SK-N-MC (cell line): Measurements from ENCODE around the gene PPP2R3B.

Experiments used
- EZH2 ChIP-seq: fragments of 200-600 bp; sonication (generic); IDR thresholded peaks from one replicate; pipeline ENCODE4 v1.6.1; 2017; ENCODE audit warnings: antibody characterized with exemption
- POLR2AphosphoS5 ChIP-seq: IDR thresholded peaks from 2 replicates; pipeline ENCODE4 v1.6.1; 2012; ENCODE audit warnings: mild to moderate bottlenecking, low read depth, low read length, borderline replicate concordance

DNA sequence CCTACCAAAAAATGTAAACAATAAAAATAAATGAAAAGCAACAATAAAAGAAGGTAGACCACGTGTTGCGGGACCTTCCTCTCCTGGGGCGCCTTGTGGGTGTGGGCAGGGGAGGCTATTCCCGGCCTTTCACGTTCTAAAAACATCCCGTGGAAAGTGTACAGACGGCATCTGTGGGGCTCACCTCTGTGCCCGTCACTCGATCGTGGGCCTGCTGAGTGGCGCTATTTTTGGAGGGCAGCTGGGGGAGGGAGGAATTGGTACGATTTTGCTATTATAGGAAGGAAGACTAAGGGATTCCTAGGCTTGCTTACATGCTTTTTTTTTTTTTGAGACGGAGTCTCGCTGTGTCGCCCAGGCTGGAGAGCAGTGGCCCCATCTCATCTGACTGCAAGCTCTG lies 13.6 kb upstream of the PPP2R3B start:
- no peak for TF ChIP-seq EZH2
- TF ChIP-seq POLR2AphosphoS5: no peak
